KMS-11 (cell line): ENCODE data around the gene MTHFR.

ENCODE experiments used
- H2AFZ ChIP-seq: fragments of 200-600 bp; sonication (generic); 2 replicates; pipeline ENCODE4 v1.6.1; 2016; ENCODE audit warnings: antibody characterized with exemption, mixed run types, low read depth
- H3K27ac ChIP-seq: fragments of 200-600 bp; sonication (generic); 2 replicates; pipeline ENCODE4 v1.6.1; 2016; ENCODE audit warnings: mild to moderate bottlenecking, mixed run types
- H3K27me3 ChIP-seq: fragments of 200-600 bp; sonication (generic); 2 replicates; pipeline ENCODE4 v1.6.1; 2017; ENCODE audit warnings: mild to moderate bottlenecking, low read depth, mixed run types, moderate library complexity; ENCODE audit not compliant: insufficient read depth
- H3K36me3 ChIP-seq: fragments of 200-600 bp; sonication (generic); 2 replicates; pipeline ENCODE4 v1.6.1; 2017; ENCODE audit warnings: mild to moderate bottlenecking, mixed run types; ENCODE audit not compliant: insufficient read depth
- H3K4me1 ChIP-seq: fragments of 200-600 bp; sonication (generic); 2 replicates; pipeline ENCODE4 v1.6.1; 2016; ENCODE audit warnings: mild to moderate bottlenecking, low read depth, mixed run types; ENCODE audit not compliant: poor library complexity, severe bottlenecking
- H3K4me2 ChIP-seq: fragments of 200-600 bp; sonication (generic); 2 replicates; pipeline ENCODE4 v1.7.0; 2016; ENCODE audit warnings: mild to moderate bottlenecking, mixed run types
- H3K4me3 ChIP-seq: fragments of 200-600 bp; sonication (generic); IDR thresholded peaks from 2 replicates; pipeline ENCODE4 v1.6.1; 2017; ENCODE audit warnings: low read depth, low read length, mixed read lengths; ENCODE audit not compliant: insufficient read depth
- H3K79me2 ChIP-seq: fragments of 200-600 bp; sonication (generic); 2 replicates; pipeline ENCODE4 v1.6.1; 2016; ENCODE audit warnings: low read depth, mixed run types; ENCODE audit not compliant: insufficient read depth
- H3K9ac ChIP-seq: fragments of 200-600 bp; sonication (generic); 2 replicates; pipeline ENCODE4 v1.6.1; 2016; ENCODE audit warnings: mild to moderate bottlenecking, mixed run types
- H4K20me1 ChIP-seq: fragments of 200-600 bp; sonication (generic); 2 replicates; pipeline ENCODE4 v1.6.1; 2016; ENCODE audit warnings: mild to moderate bottlenecking, mixed run types; ENCODE audit not compliant: insufficient read depth
- CTCF ChIP-seq: fragments of 200-600 bp; sonication (generic); conservative IDR thresholded peaks from 2 replicates; pipeline ENCODE4 v1.6.1; 2017; ENCODE audit warnings: low read depth, mild to moderate bottlenecking, antibody characterized with exemption, low read length, moderate library complexity, mixed read lengths

The MTHFR gene

GRCh38 chr1:11826946-11827345, 21.2 kb upstream of the MTHFR start:
- no peak overlapping the region for H2AFZ ChIP-seq
- H3K4me2 ChIP-seq: no peak overlapping the region
- no peaks in the 10 kb centered on the region for H3K36me3 ChIP-seq

DNA sequence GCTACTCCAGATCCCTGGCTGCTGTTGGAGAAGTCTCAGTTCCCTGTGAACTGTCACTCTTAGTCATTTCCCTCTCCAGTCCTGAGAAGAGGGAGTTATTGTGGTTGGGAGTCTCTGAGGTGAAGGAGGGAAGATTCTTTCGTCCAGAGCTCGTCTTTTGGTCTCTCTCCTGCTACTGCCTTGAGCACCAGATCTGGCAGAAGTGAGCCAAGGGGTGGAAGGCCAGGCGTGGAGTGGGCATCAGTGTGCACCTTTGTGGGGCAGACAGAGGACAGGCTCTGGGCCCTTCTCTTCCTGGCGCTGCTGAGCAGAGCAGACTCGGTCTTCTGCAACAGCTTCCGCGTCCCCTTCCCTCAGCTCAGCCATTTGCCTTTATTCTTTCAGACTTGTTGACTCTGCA, 19.4 kb upstream of the MTHFR start:
- H3K36me3 ChIP-seq: no peaks in the 10 kb centered on the region
- H2AFZ ChIP-seq: no peak overlapping the region
- no peak overlapping the region for H3K4me3 ChIP-seq
- no peaks in the 10 kb centered on the region for H3K27me3 ChIP-seq
- H3K4me2 ChIP-seq: no peak overlapping the region
- no peak for TF ChIP-seq CTCF
- no peak overlapping the region for H3K9ac ChIP-seq
- no peaks in the 10 kb centered on the region for H3K4me1 ChIP-seq
- H3K79me2 ChIP-seq: no peaks in the 10 kb centered on the region
- no peaks in the 10 kb centered on the region for H4K20me1 ChIP-seq
- H3K27ac ChIP-seq: no peak overlapping the region

More at GRCh38 chr1:11826946-11827345, 21.2 kb upstream of the MTHFR start:
- Histone ChIP-seq H4K20me1 (no peaks in the 10 kb centered on the region), H3K27me3 (no peaks in the 10 kb centered on the region), H3K27ac (no peak overlapping the region), H3K4me1 (no peaks in the 10 kb centered on the region), H3K9ac (no peak overlapping the region), H3K79me2 (no peaks in the 10 kb centered on the region), H3K4me3 (no peak overlapping the region)
- no peak for TF ChIP-seq CTCF

DNA sequence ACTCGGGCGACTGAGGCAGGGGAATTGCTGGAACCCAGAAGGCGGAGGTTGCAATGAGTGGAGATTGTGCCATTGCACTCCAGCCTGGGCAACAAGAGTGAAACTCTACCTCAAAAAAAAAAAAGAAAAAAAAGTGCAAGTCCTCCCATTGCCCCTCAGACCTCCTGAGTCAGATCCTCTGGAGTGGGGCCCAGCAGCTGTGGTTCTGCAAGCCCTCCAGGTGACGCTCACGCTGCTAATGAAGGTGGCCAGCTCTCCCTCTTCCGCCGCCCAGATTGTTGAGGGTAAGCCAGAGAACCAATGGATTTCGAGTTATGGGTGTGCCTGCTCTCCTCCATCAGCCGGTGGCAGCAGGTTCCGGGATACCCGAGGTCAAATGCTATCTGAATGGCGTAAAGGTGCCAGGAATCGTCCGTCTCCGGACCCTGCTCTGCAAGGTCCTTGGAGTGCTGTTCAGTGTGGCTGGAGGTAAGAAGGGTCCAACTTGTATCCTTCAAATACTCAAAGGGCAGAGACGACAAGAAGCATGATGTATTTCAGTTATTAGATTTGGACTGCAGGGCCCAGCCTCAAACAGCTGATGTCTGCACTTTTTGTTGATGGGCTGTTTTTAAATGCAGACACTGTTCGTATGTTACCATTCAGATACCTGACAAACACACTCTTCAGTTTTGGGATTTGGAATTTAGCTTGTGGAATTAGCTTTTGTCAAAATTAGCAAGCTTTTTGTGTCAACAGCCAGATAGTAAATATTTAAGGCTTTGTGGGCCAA, 17.8 kb upstream of the MTHFR start:
- Histone ChIP-seq H3K4me1 (no peaks in the 10 kb centered on the region), H2AFZ (no peak overlapping the region), H4K20me1 (no peaks in the 10 kb centered on the region), H3K9ac (no peak overlapping the region), H3K4me3 (no peak overlapping the region), H3K79me2 (no peaks in the 10 kb centered on the region), H3K4me2 (no peak overlapping the region), H3K36me3 (no peaks in the 10 kb centered on the region), H3K27me3 (no peaks in the 10 kb centered on the region), H3K27ac (no peak overlapping the region)
- no peak for TF ChIP-seq CTCF

GRCh38 chr1:11822091-11822490, 16.3 kb upstream of the MTHFR start:
- Histone ChIP-seq H3K4me3 (no peak overlapping the region), H3K4me2 (no peak overlapping the region), H3K4me1 (no peaks in the 10 kb centered on the region), H3K9ac (no peak overlapping the region), H4K20me1 (no peaks in the 10 kb centered on the region), H2AFZ (no peak overlapping the region), H3K27me3 (no peaks in the 10 kb centered on the region), H3K36me3 (no peaks in the 10 kb centered on the region), H3K79me2 (no peaks in the 10 kb centered on the region), H3K27ac (no peak overlapping the region)
- TF ChIP-seq CTCF: no peak
